Stimulated activated CD4-positive, alpha-beta T cell treated with anti-CD3 and anti-CD28 coated beads, Interleukin-12 subunit alpha, Interleukin-12 subunit beta, amount 100 ng/mL, for 48 hours (primary cell): ENCODE results near the gene RBMS3.
"Not testable (repeated sequence)": the region's sequence is repeated elsewhere in the genome, so short reads cannot be mapped to it uniquely, and the experiment has no call there.

Experiments
- DNase-seq, 3 donors: peaks; one replicate each; pipeline ENCODE4 v3.0.0-alpha.2; 2020; ENCODE audit warnings: low read depth in 2 of 3, low spot score in 1 of 3

The RBMS3 gene

DNA sequence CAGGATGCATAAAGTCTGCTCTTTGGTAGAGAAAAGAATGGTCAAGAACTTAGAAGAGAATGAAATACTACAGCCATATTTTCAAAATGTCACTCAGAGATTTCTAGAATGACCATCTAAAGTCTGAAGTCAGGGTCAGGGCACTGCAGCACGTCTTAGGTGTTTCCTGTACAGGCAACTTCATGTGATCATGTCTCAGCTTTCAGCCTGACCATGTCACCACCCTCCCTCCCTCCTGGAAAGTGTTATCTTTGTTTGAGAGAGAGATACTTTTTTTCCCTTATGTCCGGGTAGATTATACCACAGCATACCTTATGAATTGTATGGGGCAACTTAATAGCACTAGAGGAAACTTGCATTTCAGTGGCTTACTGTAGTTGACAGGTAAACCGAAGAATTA lies 767.6 kb downstream of the RBMS3 start:
- DNase-seq: no peak

DNA sequence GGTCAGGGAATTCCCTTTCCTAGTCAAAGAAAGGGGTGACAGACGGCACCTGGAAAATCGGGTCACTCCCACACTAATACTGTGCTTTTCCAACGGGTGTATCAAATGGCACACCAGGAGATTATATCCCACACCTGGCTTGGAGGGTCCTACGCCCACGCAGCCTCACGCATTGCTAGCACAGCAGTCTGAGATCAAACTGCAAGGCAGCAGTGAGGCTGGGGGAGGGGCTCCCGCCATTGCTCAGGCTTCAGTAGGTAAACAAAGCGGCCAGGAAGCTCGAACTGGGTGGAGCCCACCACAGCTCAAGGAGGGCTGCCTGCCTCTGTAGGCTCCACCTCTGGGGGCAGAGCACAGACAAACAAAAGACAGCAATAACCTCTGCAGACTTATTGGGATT lies 769.2 kb downstream of the RBMS3 start:
- not testable (repeated sequence) for DNase-seq

DNA sequence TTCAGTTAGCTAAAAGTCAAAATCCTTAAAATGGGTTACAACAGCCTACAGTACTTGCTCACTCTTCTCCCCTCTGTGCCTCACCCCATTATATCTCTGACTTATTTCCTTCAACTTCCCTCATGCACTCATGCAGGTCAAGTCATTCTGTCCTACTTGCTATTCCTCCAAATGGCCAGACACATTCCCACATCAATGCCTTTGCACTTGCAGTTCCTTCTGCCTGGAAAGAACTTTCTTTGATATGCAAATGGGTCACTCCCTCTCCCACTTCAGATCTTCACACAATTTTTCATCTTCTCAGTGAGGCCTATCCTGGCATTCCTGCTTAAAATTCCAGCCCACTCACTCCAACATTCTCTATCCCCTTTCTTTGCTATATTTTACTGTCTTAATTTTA lies 778.4 kb downstream of the RBMS3 start:
- DNase-seq: no peak
